A673 (cell line): Measurements from ENCODE around the gene PPM1D. TPM values are rescaled to one million over a fixed set of nuclear protein-coding genes. Genes with fewer than 3 reads are reported as not detected.

ENCODE experiments used
- BruUV-seq: library from RNA; stranded (reverse); fragments of 400-500 nt; replicated peaks from 2 replicates; lab custom pipeline; 2021; lab: Mats Ljungman, UMichigan
- CTCF ChIA-PET: fragments of 300-600 bp; sonication (Branson Sonifier 250); formaldehyde crosslinking; loops from one replicate; lab custom pipeline; 2022; ENCODE audit warnings: antibody characterized with exemption; lab: Charles Lee
- POLR2A ChIA-PET: fragments of 300-600 bp; sonication (Branson Sonifier 250); formaldehyde crosslinking; loops from one replicate; lab custom pipeline; 2022; ENCODE audit warnings: antibody characterized with exemption; ENCODE audit not compliant: low non-redundant PET; lab: Charles Lee
- DNase-seq: peaks from one replicate; pipeline ENCODE4 v3.0.0-alpha.2; 2015; ENCODE audit warnings: low spot score
- H3K27ac ChIP-seq: fragments of 200-600 bp; sonication (generic); 2 replicates; pipeline ENCODE4 v1.5.1; 2016; ENCODE audit warnings: mixed run types, low read depth, mild to moderate bottlenecking, mixed read lengths, antibody characterized with exemption, low read length; ENCODE audit not compliant: poor library complexity, severe bottlenecking
- H3K27me3 ChIP-seq: fragments of 200-600 bp; sonication (generic); replicated peaks from 2 replicates; pipeline ENCODE4 v1.6.1; 2017; ENCODE audit warnings: mixed run types, low read depth, mild to moderate bottlenecking, mixed read lengths, antibody characterized with exemption, low read length; ENCODE audit not compliant: insufficient read depth, poor library complexity
- H3K36me3 ChIP-seq: fragments of 200-600 bp; sonication (generic); 2 replicates; pipeline ENCODE4 v1.6.1; 2016; ENCODE audit warnings: mixed run types, mild to moderate bottlenecking, mixed read lengths, antibody characterized with exemption, low read length; ENCODE audit not compliant: insufficient read depth, poor library complexity, severe bottlenecking
- H3K4me1 ChIP-seq: fragments of 200-600 bp; sonication (generic); 2 replicates; pipeline ENCODE4 v1.6.1; 2017; ENCODE audit warnings: mixed run types, mild to moderate bottlenecking, mixed read lengths, antibody characterized with exemption, low read length; ENCODE audit not compliant: insufficient read depth, poor library complexity, severe bottlenecking
- H3K4me3 ChIP-seq: fragments of 200-600 bp; sonication (generic); 2 replicates; pipeline ENCODE4 v1.5.1; 2016; ENCODE audit warnings: low read depth, mixed run types, mild to moderate bottlenecking, mixed read lengths, low read length; ENCODE audit not compliant: poor library complexity, severe bottlenecking
- H3K9me3 ChIP-seq: fragments of 200-600 bp; sonication (generic); 2 replicates; pipeline ENCODE4 v1.6.1; 2016; ENCODE audit warnings: mixed run types, low read depth, mild to moderate bottlenecking, mixed read lengths, antibody characterized with exemption, low read length; ENCODE audit not compliant: poor library complexity, severe bottlenecking
- EZH2 ChIP-seq: fragments of 200-600 bp; sonication (generic); IDR thresholded peaks from 2 replicates; pipeline ENCODE4 v1.6.1; 2017; ENCODE audit warnings: borderline replicate concordance, low read depth, mild to moderate bottlenecking, mixed read lengths, antibody characterized with exemption, low read length; ENCODE audit not compliant: poor library complexity, severe bottlenecking
- intact Hi-C: fragments of 100-400 bp; cut with micrococcal nuclease; formaldehyde crosslinking; loops from one replicate; pipeline ENCODE4 v1.10.0; 2022; ENCODE audit not compliant: unreplicated experiment
- total RNA-seq: library from RNA; stranded (reverse); gene quantifications from 2 replicates; pipeline ENCODE4 v1.2.3, GENCODE V29; 2021
- TF ChIP-seq, protein P1 (sequence below): fragments of 300-800, 200-600 bp; sonication (generic); conservative IDR thresholded peaks from 2 replicates; pipeline ENCODE4 v1.5.1; 2017; ENCODE audit warnings: low read depth, mild to moderate bottlenecking, antibody characterized with exemption, low read length, moderate library complexity, mixed read lengths

The PPM1D gene
- total RNA-seq, 1 experiment from 2014 or later = 17.8 TPM

- BruUV-seq = no TSS peak
- Histone ChIP-seq H3K4me3 (peak overlapping the region; percentile 69), H3K36me3 (no peaks in the 10 kb centered on the region), H3K27me3 (no peaks in the 10 kb centered on the region), H3K4me1 (peaks cover 5% of the 10 kb centered on the region), H3K9me3 (no peaks in the 10 kb centered on the region), H3K27ac (peak overlapping the region; percentile 66)
- intact Hi-C loops = loop anchor here (10.0 kb wide), 1 partner anchor 73 kb away; the partner anchor contains the start of gene PPM1D
- no peak for TF ChIP-seq EZH2
- TF ChIP-seq, protein P1, sequence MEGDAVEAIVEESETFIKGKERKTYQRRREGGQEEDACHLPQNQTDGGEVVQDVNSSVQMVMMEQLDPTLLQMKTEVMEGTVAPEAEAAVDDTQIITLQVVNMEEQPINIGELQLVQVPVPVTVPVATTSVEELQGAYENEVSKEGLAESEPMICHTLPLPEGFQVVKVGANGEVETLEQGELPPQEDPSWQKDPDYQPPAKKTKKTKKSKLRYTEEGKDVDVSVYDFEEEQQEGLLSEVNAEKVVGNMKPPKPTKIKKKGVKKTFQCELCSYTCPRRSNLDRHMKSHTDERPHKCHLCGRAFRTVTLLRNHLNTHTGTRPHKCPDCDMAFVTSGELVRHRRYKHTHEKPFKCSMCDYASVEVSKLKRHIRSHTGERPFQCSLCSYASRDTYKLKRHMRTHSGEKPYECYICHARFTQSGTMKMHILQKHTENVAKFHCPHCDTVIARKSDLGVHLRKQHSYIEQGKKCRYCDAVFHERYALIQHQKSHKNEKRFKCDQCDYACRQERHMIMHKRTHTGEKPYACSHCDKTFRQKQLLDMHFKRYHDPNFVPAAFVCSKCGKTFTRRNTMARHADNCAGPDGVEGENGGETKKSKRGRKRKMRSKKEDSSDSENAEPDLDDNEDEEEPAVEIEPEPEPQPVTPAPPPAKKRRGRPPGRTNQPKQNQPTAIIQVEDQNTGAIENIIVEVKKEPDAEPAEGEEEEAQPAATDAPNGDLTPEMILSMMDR = no peak
- no peak for DNase-seq
- POLR2A ChIA-PET = no interaction called here
- CTCF ChIA-PET = interaction anchor here (0.7 kb wide), 1 partner anchor 83 kb away, joined by 3 read pairs; no protein-coding TSS in a partner anchor
These were observed 78.1 kb downstream of the PPM1D start for GRCh38 chr17:60678118-60678444.

GRCh38 chr17:60679287-60679686 lies 79.3 kb downstream of the PPM1D start:
- Histone ChIP-seq H3K4me3 (no peak overlapping the region), H3K27ac (no peak overlapping the region), H3K27me3 (no peaks in the 10 kb centered on the region), H3K4me1 (peaks cover 5% of the 10 kb centered on the region), H3K36me3 (no peaks in the 10 kb centered on the region), H3K9me3 (no peaks in the 10 kb centered on the region)
- no peak for DNase-seq
- ChIA-PET CTCF (no interaction called here), POLR2A (no interaction called here)
- BruUV-seq = no TSS peak
- intact Hi-C loops = loop anchor here (10.0 kb wide), 1 partner anchor 74 kb away; the partner anchor contains the start of gene PPM1D
- TF ChIP-seq, protein P1 = no peak
- TF ChIP-seq EZH2 = no peak

DNA sequence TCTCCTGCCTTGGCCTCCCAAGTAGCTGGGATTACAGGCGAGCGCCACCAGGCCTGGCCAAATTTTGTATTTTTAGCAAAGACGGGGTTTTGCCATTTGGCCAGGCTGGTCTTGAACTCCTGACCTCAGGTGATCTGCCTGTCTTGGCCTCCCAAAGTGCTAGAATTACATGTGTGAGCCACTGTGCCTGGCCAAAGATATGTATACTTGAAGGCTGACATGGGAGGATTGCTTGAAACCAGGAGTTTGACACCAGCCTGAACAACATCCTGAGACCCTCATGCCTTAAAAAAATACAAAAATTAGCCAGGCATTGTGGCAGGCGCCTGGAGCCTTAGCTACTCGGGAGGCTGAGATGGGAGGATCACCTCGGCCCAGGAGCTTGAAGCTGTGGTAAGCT lies 80.8 kb downstream of the PPM1D start:
- Histone ChIP-seq H3K36me3 (no peaks in the 10 kb centered on the region), H3K9me3 (no peaks in the 10 kb centered on the region), H3K4me1 (peaks cover 5% of the 10 kb centered on the region), H3K27ac (no peak overlapping the region), H3K4me3 (no peak overlapping the region), H3K27me3 (no peaks in the 10 kb centered on the region)
- ChIA-PET POLR2A (no interaction called here), CTCF (no interaction called here)
- intact Hi-C loops = no loop called here
- DNase-seq = no peak
- TF ChIP-seq, protein P1 = no peak
- TF ChIP-seq EZH2 = no peak
- BruUV-seq = no TSS peak
